Astrocyte of the cerebellum (primary cell): Measurements from ENCODE around the gene JAG1.

Experiments
- DNase-seq: peaks from one replicate; pipeline ENCODE4 v3.0.0-alpha.2; 2011; ENCODE audit warnings: low read depth
- H3K4me3 ChIP-seq: 2 replicates; pipeline ENCODE4 v1.5.1; 2011; ENCODE audit warnings: mild to moderate bottlenecking, low read depth, low read length, moderate library complexity
- CTCF ChIP-seq: IDR thresholded peaks from 2 replicates; pipeline ENCODE4 v1.5.1; 2012; ENCODE audit warnings: low read length, low read depth, moderate library complexity, mild to moderate bottlenecking; ENCODE audit errors: missing control alignments
- in situ Hi-C: cut with HindIII; loops from 2 replicates; pipeline ENCODE4 v1.10.0; 2017; ENCODE audit warnings: low sequenced_read_pairs

The JAG1 gene

GRCh38 chr20:10673842-10674683 lies at the start of gene JAG1:
JAG1 (minus strand) TSS chr20:10673999; CDS start chr20:10673530, 469 bp downstream.
- H3K4me3 ChIP-seq: peak within 1 kb of the TSS; percentile 59
- peak; percentile 82 for DNase-seq
- TF ChIP-seq CTCF: no peak
- in situ Hi-C loops: no loop called here

- no peak overlapping the region for H3K4me3 ChIP-seq
- in situ Hi-C loops: no loop called here
- no peak for TF ChIP-seq CTCF
- no peak for DNase-seq
Observed at GRCh38 chr20:10721976-10722375, 48.2 kb upstream of the JAG1 start.

- in situ Hi-C loops: no loop called here
- no peak for TF ChIP-seq CTCF
- no peak overlapping the region for H3K4me3 ChIP-seq
- DNase-seq: no peak
Observed at GRCh38 chr20:10721137-10721896, 47.5 kb upstream of the JAG1 start.

GRCh38 chr20:10720565-10720964 lies 46.8 kb upstream of the JAG1 start:
- no peak overlapping the region for H3K4me3 ChIP-seq
- in situ Hi-C loops: no loop called here
- DNase-seq: no peak
- no peak for TF ChIP-seq CTCF

GRCh38 chr20:10719740-10720385 lies 46.1 kb upstream of the JAG1 start:
- in situ Hi-C loops: no loop called here
- DNase-seq: no peak
- no peak overlapping the region for H3K4me3 ChIP-seq
- no peak for TF ChIP-seq CTCF

GRCh38 chr20:10718661-10719060 lies 44.9 kb upstream of the JAG1 start:
- DNase-seq: no peak
- in situ Hi-C loops: no loop called here
- TF ChIP-seq CTCF: no peak
- H3K4me3 ChIP-seq: no peak overlapping the region
